IMR-90 (cell line): ENCODE data around the gene NLGN1. TPM values are rescaled to one million over a fixed set of nuclear protein-coding genes. Genes with fewer than 3 reads are reported as not detected.

Source experiments
- ATAC-seq: fragments of 200-7000 bp; cut with Tn5 transposase; 2 replicates; pipeline ENCODE4 v1.9.1; 2020; ENCODE audit warnings: low read depth, mild to moderate bottlenecking, moderate library complexity
- BruUV-seq: library from RNA; stranded (reverse); fragments of 400-500 nt; replicated peaks from 2 replicates; lab custom pipeline; 2021; lab: Mats Ljungman, UMichigan
- CTCF ChIA-PET: fragments of 300-600 bp; formaldehyde crosslinking; extraction: SDS; loops from one replicate; lab custom pipeline; 2021; ENCODE audit warnings: antibody characterized with exemption; lab: Yijun Ruan, JAX
- POLR2A ChIA-PET: fragments of 300-600 bp; sonication (Branson Sonifier 250); formaldehyde crosslinking; loops from one replicate; lab custom pipeline; 2022; ENCODE audit warnings: antibody characterized with exemption; ENCODE audit not compliant: unreplicated experiment; lab: Charles Lee
- DNase-seq: peaks from one replicate; pipeline ENCODE4 v3.0.0; 2013
- H2AFZ ChIP-seq: replicated peaks from 2 replicates; pipeline ENCODE3; 2013; ENCODE audit warnings: low read length, mild to moderate bottlenecking; ENCODE audit not compliant: poor library complexity
- H2AK5ac ChIP-seq: 2 replicates; pipeline ENCODE4 v1.6.1; 2013; ENCODE audit warnings: low read depth, low read length, inconsistent platforms
- H2AK9ac ChIP-seq: replicated peaks from 2 replicates; pipeline ENCODE3; 2013; ENCODE audit warnings: mild to moderate bottlenecking, low read depth, low read length, moderate library complexity; ENCODE audit not compliant: poor library complexity
- H2BK120ac ChIP-seq: 2 replicates; pipeline ENCODE4 v1.6.1; 2013; ENCODE audit warnings: low read depth, low read length, inconsistent platforms
- H2BK15ac ChIP-seq: 3 replicates; pipeline ENCODE4 v1.6.1; 2013; ENCODE audit warnings: low read depth, low read length, inconsistent platforms
- H2BK20ac ChIP-seq: 2 replicates; pipeline ENCODE4 v1.6.1; 2013; ENCODE audit warnings: low read depth, mild to moderate bottlenecking, inconsistent platforms, low read length, moderate library complexity
- H2BK5ac ChIP-seq: 2 replicates; pipeline ENCODE4 v1.6.1; 2013; ENCODE audit warnings: mild to moderate bottlenecking, low read depth, low read length, inconsistent platforms; ENCODE audit not compliant: poor library complexity, severe bottlenecking
- H3K14ac ChIP-seq: replicated peaks from 2 replicates; pipeline ENCODE4 v1.6.1; 2013; ENCODE audit warnings: low read depth, low read length, inconsistent platforms
- H3K18ac ChIP-seq: 2 replicates; pipeline ENCODE4 v1.6.1; 2013; ENCODE audit warnings: low read depth, low read length, control low read depth
- H3K23ac ChIP-seq: 2 replicates; pipeline ENCODE4 v1.6.1; 2013; ENCODE audit warnings: low read depth, low read length, inconsistent platforms
- H3K27ac ChIP-seq: 2 replicates; pipeline ENCODE4 v1.5.1; 2013; ENCODE audit warnings: mild to moderate bottlenecking, control low read depth, low read length; ENCODE audit not compliant: insufficient read depth
- H3K27me3 ChIP-seq: 2 replicates; pipeline ENCODE4 v1.6.1; 2013; ENCODE audit warnings: low read length; ENCODE audit not compliant: control insufficient read depth, insufficient read depth
- H3K36me3 ChIP-seq: 2 replicates; pipeline ENCODE4 v1.6.1; 2013; ENCODE audit warnings: low read length, mixed read lengths; ENCODE audit not compliant: control insufficient read depth, insufficient read depth
- H3K4ac ChIP-seq: 2 replicates; pipeline ENCODE4 v1.6.1; 2013; ENCODE audit warnings: low read depth, low read length, inconsistent platforms
- H3K4me1 ChIP-seq: 2 replicates; pipeline ENCODE4 v1.6.1; 2013; ENCODE audit warnings: low read length, mixed read lengths; ENCODE audit not compliant: control insufficient read depth, insufficient read depth
- H3K4me2 ChIP-seq: 2 replicates; pipeline ENCODE4 v1.6.1; 2013; ENCODE audit warnings: low read depth, mild to moderate bottlenecking, control low read depth, low read length, moderate library complexity
- H3K4me3 ChIP-seq: 2 replicates; pipeline ENCODE4 v1.5.1; 2013; ENCODE audit warnings: low read depth, mild to moderate bottlenecking, control low read depth, low read length, moderate library complexity; ENCODE audit not compliant: insufficient read depth
- H3K56ac ChIP-seq: 2 replicates; pipeline ENCODE4 v1.6.1; 2013; ENCODE audit warnings: low read length, inconsistent platforms; ENCODE audit not compliant: insufficient read depth; ENCODE audit errors: extremely low read depth
- H3K79me1 ChIP-seq, 2 experiments: 2 replicates each; pipeline ENCODE4 v1.6.1; 2013; ENCODE audit warnings: low read length in 2 of 2, inconsistent platforms in 1 of 2, low read depth in 1 of 2
- H3K9ac ChIP-seq: 2 replicates; pipeline ENCODE4 v1.6.1; 2013; ENCODE audit warnings: low read depth, low read length, control low read depth
- H3K9me1 ChIP-seq: 2 replicates; pipeline ENCODE4 v1.6.1; 2013; ENCODE audit warnings: low read length, inconsistent platforms; ENCODE audit not compliant: insufficient read depth
- H3K9me3 ChIP-seq: 2 replicates; pipeline ENCODE4 v1.6.1; 2013; ENCODE audit warnings: low read length; ENCODE audit not compliant: control insufficient read depth, insufficient read depth
- H4K20me1 ChIP-seq: 2 replicates; pipeline ENCODE4 v1.6.1; 2013; ENCODE audit warnings: low read length, inconsistent platforms; ENCODE audit not compliant: insufficient read depth
- H4K5ac ChIP-seq: 2 replicates; pipeline ENCODE4 v1.6.1; 2013; ENCODE audit warnings: mild to moderate bottlenecking, low read depth, low read length, control low read depth
- H4K8ac ChIP-seq, 2 experiments: 2 replicates each; pipeline ENCODE4 v1.6.1; 2013; ENCODE audit warnings: low read depth in 2 of 2, low read length in 2 of 2, control low read depth in 1 of 2, inconsistent platforms in 1 of 2
- H4K91ac ChIP-seq: 2 replicates; pipeline ENCODE4 v1.6.1; 2013; ENCODE audit warnings: low read depth, low read length, inconsistent platforms; ENCODE audit not compliant: insufficient read depth
- BHLHE40 ChIP-seq: fragments of 150-350 bp; IDR thresholded peaks from 2 replicates; pipeline ENCODE4 v1.6.1; 2016; ENCODE audit warnings: mild to moderate bottlenecking, low read depth, low read length
- CEBPB ChIP-seq: IDR thresholded peaks from 2 replicates; pipeline ENCODE4 v1.6.1; 2012; ENCODE audit warnings: low read depth, low read length, improper control_type of control experiment
- CHD1 ChIP-seq: IDR thresholded peaks from 2 replicates; pipeline ENCODE4 v1.6.1; 2012; ENCODE audit warnings: low read depth, low read length, improper control_type of control experiment
- CTCF ChIP-seq: conservative IDR thresholded peaks from 2 replicates; pipeline ENCODE4 v1.5.1; 2012; ENCODE audit warnings: mild to moderate bottlenecking, low read depth, low read length, improper control_type of control experiment
- FOS ChIP-seq: fragments of 150-350 bp; IDR thresholded peaks from 2 replicates; pipeline ENCODE4 v1.6.1; 2016; ENCODE audit warnings: low read depth, low read length
- NFE2L2 ChIP-seq: fragments of 150-350 bp; IDR thresholded peaks from 2 replicates; pipeline ENCODE4 v1.6.1; 2016; ENCODE audit warnings: low read depth, mild to moderate bottlenecking, low read length
- RCOR1 ChIP-seq: IDR thresholded peaks from 2 replicates; pipeline ENCODE4 v1.6.1; 2012; ENCODE audit warnings: mild to moderate bottlenecking, low read length, improper control_type of control experiment; ENCODE audit not compliant: insufficient replicate concordance
- RFX5 ChIP-seq: IDR thresholded peaks from 2 replicates; pipeline ENCODE4 v1.8.0; 2012; ENCODE audit warnings: low read depth, mild to moderate bottlenecking, low read length, moderate library complexity
- WGBS, 2 experiments: methylation state at CpG; one replicate each; pipeline versions ENCODE4 v1.1.5 to v1.1.7; 2013; ENCODE audit warnings: missing lambda C conversion rate in 2 of 2; ENCODE audit not compliant: insufficient read length in 1 of 2; ENCODE audit errors: extremely low coverage in 2 of 2; 5-methylcytosine and 5-hydroxymethylcytosine counted together
- dilution Hi-C: fragments of 300-500 bp; cut with HindIII; formaldehyde crosslinking; loops from one replicate; pipeline ENCODE4 v1.14.3; 2018; ENCODE audit warnings: low sequenced_read_pairs; ENCODE audit not compliant: unreplicated experiment
- in situ Hi-C: fragments of 300-500 bp; cut with MboI; formaldehyde crosslinking; loops from 3 replicates; pipeline ENCODE4 v1.14.3; 2019; ENCODE audit warnings: low sequenced_read_pairs, inconsistent platforms, mixed read lengths
- intact Hi-C: fragments of 100-400 bp; cut with micrococcal nuclease; formaldehyde crosslinking; loops from 2 replicates; pipeline ENCODE4 v1.10.0; 2022
- polyA plus RNA-seq, 3 experiments: library from polyadenylated mRNA; depleted of rRNA; stranded (reverse); fragments of >200 nt; gene quantifications; 2 replicates each; pipeline ENCODE4 v1.2.3, GENCODE V29; 2012; ENCODE audit warnings: low replicate concordance in 1 of 3
- total RNA-seq: library from RNA; depleted of rRNA; stranded (reverse); fragments of >200 nt; gene quantifications from 2 replicates; pipeline ENCODE4 v1.2.3, GENCODE V29; 2012

Gene NLGN1
- total and polyA plus RNA-seq, 2 of the 4 experiments (the other 2 are of a cell fraction): 1.8 to 12.5 TPM

GRCh38 chr3:173913397-173913796, 515.9 kb downstream of the NLGN1 start:
- intact Hi-C loops: no loop called here
- ChIA-PET POLR2A (no interaction called here), CTCF (no interaction called here)
- Histone ChIP-seq H4K5ac (no peak overlapping the region), H3K14ac (no peak overlapping the region), H2AFZ (peak overlapping the region; percentile 13), H3K18ac (no peak overlapping the region), H2BK15ac (no peak overlapping the region), H3K4me2 (no peak overlapping the region), H2AK5ac (no peak overlapping the region), H2AK9ac (no peak overlapping the region), H4K20me1 (no peaks in the 10 kb centered on the region), H3K9ac (no peak overlapping the region), H3K56ac (no peak overlapping the region), H3K36me3 (no peaks in the 10 kb centered on the region), H3K4ac (no peak overlapping the region), H4K8ac (no peak overlapping the region), H2BK5ac (no peak overlapping the region), H3K9me3 (no peaks in the 10 kb centered on the region), H3K9me1 (0 out of 2 replicates have a peak, but pooled peaks cover 3% of the 10 kb centered on the region), H3K27me3 (no peaks in the 10 kb centered on the region), H3K23ac (no peak overlapping the region), H3K4me1 (no peaks in the 10 kb centered on the region), H2BK120ac (no peak overlapping the region), H3K27ac (no peak overlapping the region), H3K4me3 (no peak overlapping the region), H3K79me1 (no peaks in the 10 kb centered on the region), H2BK20ac (no peak overlapping the region), H4K91ac (no peak overlapping the region)
- no TSS peak for BruUV-seq
- no peak for TF ChIP-seq CTCF
- no peak for TF ChIP-seq NFE2L2
- no peak for TF ChIP-seq CEBPB
- no peak for TF ChIP-seq FOS
- TF ChIP-seq RCOR1: no peak
- no peak for TF ChIP-seq CHD1
- TF ChIP-seq BHLHE40: no peak
- TF ChIP-seq RFX5: no peak
- ATAC-seq: no peak; the same call in 1 of the 2 replicates
- in situ Hi-C loops: no loop called here
- peak; percentile 54 for DNase-seq
- no CpG with 5 or more reads among the region's 2 CpGs for WGBS, 2 experiments
- dilution Hi-C loops: no loop called here
